SK-N-MC (cell line): ENCODE measurements around the gene EMP2.

ENCODE experiments used
- DNase-seq: peaks from one replicate; pipeline ENCODE4 v3.0.0-alpha.2; 2011; ENCODE audit warnings: low read depth, low spot score
- H3K27ac ChIP-seq: fragments of 200-600 bp; sonication (generic); 2 replicates; pipeline ENCODE4 v1.5.1; 2016; ENCODE audit warnings: mixed run types
- H3K36me3 ChIP-seq: fragments of 200-600 bp; sonication (generic); 2 replicates; pipeline ENCODE4 v1.6.1; 2017; ENCODE audit warnings: antibody characterized with exemption, low read length, mixed read lengths; ENCODE audit not compliant: insufficient read depth
- H3K4me3 ChIP-seq: fragments of 200-600 bp; sonication (generic); 2 replicates; pipeline ENCODE4 v1.5.1; 2016
- H3K9ac ChIP-seq: fragments of 200-600 bp; sonication (generic); 2 replicates; pipeline ENCODE4 v1.8.0; 2017; ENCODE audit warnings: mixed run types, mixed read lengths; ENCODE audit not compliant: insufficient read length
- H3K9me3 ChIP-seq: fragments of 200-600 bp; sonication (generic); 2 replicates; pipeline ENCODE4 v1.6.1; 2017; ENCODE audit warnings: low read depth, mild to moderate bottlenecking, antibody characterized with exemption, low read length, moderate library complexity, mixed read lengths
- EZH2 ChIP-seq: fragments of 200-600 bp; sonication (generic); IDR thresholded peaks from one replicate; pipeline ENCODE4 v1.6.1; 2017; ENCODE audit warnings: antibody characterized with exemption
- FOXP2 ChIP-seq: optimal IDR thresholded peaks from 2 replicates; pipeline ENCODE3; 2011; ENCODE audit warnings: mild to moderate bottlenecking, moderate library complexity; ENCODE audit not compliant: insufficient read depth; ENCODE audit errors: extremely low read length, control extremely low read depth
- POLR2AphosphoS5 ChIP-seq: IDR thresholded peaks from 2 replicates; pipeline ENCODE4 v1.6.1; 2012; ENCODE audit warnings: mild to moderate bottlenecking, low read depth, low read length, borderline replicate concordance

The EMP2 gene

GRCh38 chr16:10611825-10612342 lies 31.5 kb upstream of the EMP2 start:
- H3K9ac ChIP-seq = no peak overlapping the region
- H3K27ac ChIP-seq = no peak overlapping the region
- H3K9me3 ChIP-seq = no peaks in the 10 kb centered on the region
- no peak overlapping the region for H3K4me3 ChIP-seq
- DNase-seq = no peak
- H3K36me3 ChIP-seq = no peaks in the 10 kb centered on the region
- TF ChIP-seq FOXP2 = no peak
- no peak for TF ChIP-seq EZH2
- TF ChIP-seq POLR2AphosphoS5 = no peak

DNA sequence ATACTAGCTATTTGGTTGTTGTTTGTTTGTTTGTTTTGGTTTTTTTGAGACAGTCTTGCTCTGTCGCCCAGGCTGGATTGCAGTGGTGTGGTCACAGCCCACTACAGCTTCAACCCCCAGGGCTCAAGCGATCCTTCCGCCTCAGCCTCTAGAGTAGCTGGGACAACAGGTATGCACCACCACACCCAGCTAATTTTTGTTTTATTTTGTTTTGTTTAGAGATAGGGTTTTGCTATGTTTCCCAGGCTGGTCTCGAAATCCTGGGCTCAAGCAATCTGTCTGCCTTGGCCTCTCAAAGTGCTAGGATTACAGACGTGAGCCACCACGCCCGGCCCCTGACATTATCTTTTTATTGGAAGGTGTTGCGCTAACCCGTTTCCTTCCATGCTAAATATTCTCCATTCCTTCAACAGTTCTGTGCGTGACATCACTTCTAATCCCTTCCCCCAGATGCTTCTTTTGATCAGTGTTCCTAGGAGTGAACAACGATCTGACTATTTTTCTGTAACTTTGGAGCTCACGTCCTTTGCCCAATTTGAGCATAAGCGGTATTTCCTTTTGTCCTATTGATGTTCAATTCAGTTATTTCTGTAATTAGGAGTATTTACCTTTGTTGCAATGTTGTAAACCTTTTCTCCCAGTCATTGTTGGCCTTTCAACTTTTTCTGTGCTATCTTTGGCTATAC lies 30.2 kb upstream of the EMP2 start:
- Histone ChIP-seq H3K9ac (no peak overlapping the region), H3K27ac (no peak overlapping the region), H3K36me3 (no peaks in the 10 kb centered on the region)

DNA sequence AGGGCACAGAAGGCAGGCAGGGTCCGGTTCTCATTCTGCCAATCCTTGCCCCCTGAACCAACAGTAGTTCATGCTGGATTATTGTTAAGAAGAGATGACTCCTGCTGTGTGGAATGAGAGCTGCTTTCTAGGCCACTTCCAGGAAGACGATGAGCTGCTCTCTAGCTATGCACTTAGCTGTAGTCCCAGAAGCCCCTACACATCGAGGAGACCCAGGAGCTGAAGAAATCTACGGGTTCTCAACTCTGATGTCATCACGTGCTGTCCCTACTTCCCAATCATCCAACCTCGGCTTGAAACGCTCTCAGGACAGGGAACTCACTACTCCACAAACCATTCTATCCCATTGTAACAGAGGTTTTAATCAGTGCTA lies 29.0 kb upstream of the EMP2 start:
- DNase-seq = no peak
- TF ChIP-seq POLR2AphosphoS5 (no peak), FOXP2 (no peak), EZH2 (no peak)
- no peaks in the 10 kb centered on the region for H3K9me3 ChIP-seq
- H3K4me3 ChIP-seq = no peak overlapping the region
- H3K36me3 ChIP-seq = no peaks in the 10 kb centered on the region
- no peak overlapping the region for H3K9ac ChIP-seq
- H3K27ac ChIP-seq = no peak overlapping the region

More for the DNA sequence above, 30.2 kb upstream of the EMP2 start:
- TF ChIP-seq FOXP2 (no peak), EZH2 (no peak), POLR2AphosphoS5 (no peak)
- no peak for DNase-seq
- Histone ChIP-seq H3K9me3 (no peaks in the 10 kb centered on the region), H3K4me3 (no peak overlapping the region)

DNA sequence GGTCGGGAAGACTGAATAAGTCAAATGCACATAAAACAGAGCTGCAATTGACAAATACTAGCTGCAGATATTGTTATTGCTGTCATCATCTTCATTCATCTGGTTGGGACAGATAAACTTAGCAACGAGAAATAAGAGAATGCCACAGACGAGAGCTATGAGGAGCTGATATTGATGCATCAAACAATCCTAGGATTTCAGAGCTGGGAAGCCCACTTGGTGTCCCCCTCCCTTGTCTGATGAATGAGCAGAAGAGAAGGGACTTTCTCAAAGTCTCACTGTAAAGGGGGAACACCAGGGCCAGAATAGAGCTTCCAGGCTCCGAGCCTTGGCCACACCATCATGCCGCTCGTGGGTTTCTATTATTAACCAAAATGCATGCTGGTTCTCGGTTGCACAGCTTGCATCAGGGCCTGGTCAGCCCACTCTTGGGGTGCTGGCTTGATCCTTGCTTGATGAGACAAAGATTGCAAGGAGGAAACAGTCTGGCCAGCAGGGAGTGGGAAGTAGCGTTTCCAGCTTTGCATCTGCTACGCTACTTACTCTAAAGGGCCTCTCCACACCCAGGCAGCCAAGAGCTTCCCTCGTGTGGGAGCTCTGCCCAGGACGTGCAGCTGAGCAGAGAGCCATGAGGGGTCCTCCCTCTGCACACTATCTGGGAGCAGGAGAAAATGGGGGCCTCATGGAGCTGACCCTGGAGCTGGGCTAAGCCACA lies 28.4 kb upstream of the EMP2 start:
- Histone ChIP-seq H3K9me3 (no peaks in the 10 kb centered on the region), H3K27ac (no peak overlapping the region), H3K36me3 (no peaks in the 10 kb centered on the region), H3K4me3 (no peak overlapping the region), H3K9ac (no peak overlapping the region)
- TF ChIP-seq POLR2AphosphoS5 (no peak), EZH2 (no peak), FOXP2 (no peak)
- DNase-seq = no peak

DNA sequence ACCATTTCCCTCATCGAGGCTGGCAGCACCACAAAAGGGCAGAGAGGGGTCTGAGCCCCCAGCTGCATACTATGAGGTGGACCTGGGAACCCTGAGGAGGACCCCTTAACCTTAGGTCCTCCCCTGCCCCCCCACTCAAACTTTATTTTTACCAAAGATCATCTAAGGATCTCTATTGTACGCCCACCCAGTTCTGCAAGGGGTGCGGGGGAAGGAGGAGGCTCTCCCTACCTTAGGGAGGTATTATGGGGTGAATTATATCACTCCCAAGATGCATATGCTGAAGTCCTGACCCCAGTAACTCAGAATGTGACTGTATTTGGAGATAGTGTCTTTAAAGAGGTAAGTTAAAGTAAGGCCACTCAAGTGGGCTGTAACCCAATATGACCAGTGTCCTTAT lies 26.8 kb upstream of the EMP2 start:
- Histone ChIP-seq H3K9me3 (no peaks in the 10 kb centered on the region), H3K4me3 (no peak overlapping the region), H3K9ac (no peak overlapping the region), H3K36me3 (no peaks in the 10 kb centered on the region), H3K27ac (no peak overlapping the region)
- no peak for DNase-seq
- TF ChIP-seq EZH2 = no peak
- no peak for TF ChIP-seq POLR2AphosphoS5
- no peak for TF ChIP-seq FOXP2

- no peak overlapping the region for H3K9ac ChIP-seq
- H3K27ac ChIP-seq = no peak overlapping the region
- no peak overlapping the region for H3K4me3 ChIP-seq
- no peak for TF ChIP-seq POLR2AphosphoS5
- TF ChIP-seq FOXP2 = no peak
- no peak for TF ChIP-seq EZH2
- no peak for DNase-seq
- H3K36me3 ChIP-seq = no peaks in the 10 kb centered on the region
- no peaks in the 10 kb centered on the region for H3K9me3 ChIP-seq
Measured at GRCh38 chr16:10606607-10607006, 26.2 kb upstream of the EMP2 start.

DNA sequence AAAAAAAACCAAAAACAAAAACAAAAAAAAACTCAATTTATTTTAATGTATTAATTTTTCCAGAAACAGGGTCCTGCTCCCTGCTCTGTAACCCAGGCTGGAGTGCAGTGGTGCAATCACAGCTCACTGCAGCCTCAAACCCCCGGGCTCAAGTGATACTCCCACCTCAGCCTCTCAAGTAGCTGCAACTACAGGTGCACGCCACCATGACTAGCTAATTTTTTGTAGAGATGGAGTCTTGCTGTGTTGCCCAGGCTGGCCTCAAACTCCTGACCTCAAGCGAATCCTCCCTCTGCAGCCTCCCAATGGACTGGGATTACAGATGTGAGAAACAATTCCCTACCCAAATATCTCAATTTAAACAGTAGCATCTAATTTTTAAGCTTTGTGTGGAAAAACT lies 25.2 kb upstream of the EMP2 start:
- Histone ChIP-seq H3K9ac (no peak overlapping the region), H3K9me3 (no peaks in the 10 kb centered on the region), H3K27ac (no peak overlapping the region), H3K36me3 (no peaks in the 10 kb centered on the region), H3K4me3 (no peak overlapping the region)
- no peak for DNase-seq
- TF ChIP-seq POLR2AphosphoS5 (no peak), FOXP2 (no peak), EZH2 (no peak)

DNA sequence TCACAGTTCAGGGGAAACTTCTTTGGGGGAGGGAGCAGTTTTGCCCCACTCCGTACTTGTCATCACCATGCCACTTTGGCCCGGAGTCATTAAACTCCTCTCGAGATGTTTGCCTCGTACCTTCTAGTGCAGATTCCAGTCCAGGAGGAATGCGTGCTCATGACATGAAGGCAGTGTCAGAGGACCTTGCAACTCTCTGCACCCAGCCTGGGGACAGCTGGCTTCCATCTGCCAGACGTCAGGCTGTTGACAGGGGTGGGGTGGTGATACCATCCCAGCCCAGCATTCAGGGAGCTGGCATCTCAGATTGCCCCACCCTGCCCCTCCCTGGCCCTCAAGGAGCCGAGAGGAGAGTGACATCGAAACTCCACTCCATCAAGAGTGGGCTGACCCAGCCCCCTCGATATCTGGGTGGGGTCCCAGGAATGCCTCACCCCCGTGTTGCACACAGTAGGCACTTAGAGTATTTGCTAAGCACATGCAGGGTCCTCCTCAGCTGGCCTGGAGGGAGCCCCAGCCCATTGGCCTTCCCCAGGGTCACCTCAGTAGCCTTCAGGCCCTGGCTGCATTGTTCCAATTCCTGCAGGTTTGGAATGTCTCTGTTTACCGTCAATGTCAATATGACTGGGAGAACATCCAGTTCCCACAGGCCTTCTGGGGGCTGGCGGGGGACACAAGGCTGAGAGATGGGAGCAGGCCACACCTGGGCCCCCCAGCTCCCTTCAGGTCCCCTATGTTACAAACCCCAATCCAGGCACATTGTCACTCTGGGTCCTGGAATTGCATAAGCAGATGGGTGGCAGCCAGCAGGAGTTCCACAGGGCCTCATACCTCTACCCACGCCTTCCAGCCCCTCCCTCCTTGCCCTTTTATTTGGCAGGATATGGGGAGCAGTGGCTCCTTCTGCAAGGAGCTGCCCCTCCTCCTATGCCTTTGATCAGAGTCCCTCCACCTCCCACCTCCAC lies 21.3 kb upstream of the EMP2 start:
- H3K36me3 ChIP-seq = no peaks in the 10 kb centered on the region
- no peak for TF ChIP-seq EZH2
- TF ChIP-seq FOXP2 = no peak
- TF ChIP-seq POLR2AphosphoS5 = no peak
- H3K4me3 ChIP-seq = no peak overlapping the region
- no peaks in the 10 kb centered on the region for H3K9me3 ChIP-seq
- no peak overlapping the region for H3K9ac ChIP-seq
- no peak for DNase-seq
- H3K27ac ChIP-seq = no peak overlapping the region
